AG09319 (cell line): ENCODE data around the gene NOBOX.
A peak's percentile ranks its signal among the peaks of the same experiment; 100 is the strongest.

Experiments used
- DNase-seq: peaks from one replicate; pipeline ENCODE4 v3.0.0-alpha.2; 2010; ENCODE audit warnings: low read depth; ENCODE audit errors: extremely low read depth
- TF ChIP-seq, protein P1 (sequence below): IDR thresholded peaks from 2 replicates; pipeline ENCODE4 v1.5.1; 2011; ENCODE audit warnings: low read depth, mild to moderate bottlenecking, inconsistent platforms, low read length, moderate library complexity

The NOBOX gene

DNA sequence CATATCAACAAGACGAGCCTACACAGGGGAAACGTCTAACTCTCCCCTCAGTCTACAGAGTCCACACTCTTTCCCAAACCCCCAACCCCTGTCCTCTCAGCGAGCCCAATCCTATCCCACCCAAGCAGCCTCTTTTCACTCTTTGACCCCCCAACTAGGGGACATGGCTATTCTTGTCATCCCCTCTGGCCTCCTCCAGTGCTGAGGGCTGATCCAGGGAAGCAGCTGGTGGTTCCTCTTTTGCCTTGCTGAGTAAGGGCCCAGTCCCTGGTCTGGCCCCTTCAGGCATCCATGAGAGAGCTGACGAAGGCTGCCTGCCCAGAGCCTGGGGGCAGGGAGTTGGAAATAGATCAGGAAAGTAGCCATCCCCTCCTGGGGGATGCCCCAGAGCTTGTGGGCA, 6.4 kb downstream of the NOBOX start:
- TF ChIP-seq, protein P1, sequence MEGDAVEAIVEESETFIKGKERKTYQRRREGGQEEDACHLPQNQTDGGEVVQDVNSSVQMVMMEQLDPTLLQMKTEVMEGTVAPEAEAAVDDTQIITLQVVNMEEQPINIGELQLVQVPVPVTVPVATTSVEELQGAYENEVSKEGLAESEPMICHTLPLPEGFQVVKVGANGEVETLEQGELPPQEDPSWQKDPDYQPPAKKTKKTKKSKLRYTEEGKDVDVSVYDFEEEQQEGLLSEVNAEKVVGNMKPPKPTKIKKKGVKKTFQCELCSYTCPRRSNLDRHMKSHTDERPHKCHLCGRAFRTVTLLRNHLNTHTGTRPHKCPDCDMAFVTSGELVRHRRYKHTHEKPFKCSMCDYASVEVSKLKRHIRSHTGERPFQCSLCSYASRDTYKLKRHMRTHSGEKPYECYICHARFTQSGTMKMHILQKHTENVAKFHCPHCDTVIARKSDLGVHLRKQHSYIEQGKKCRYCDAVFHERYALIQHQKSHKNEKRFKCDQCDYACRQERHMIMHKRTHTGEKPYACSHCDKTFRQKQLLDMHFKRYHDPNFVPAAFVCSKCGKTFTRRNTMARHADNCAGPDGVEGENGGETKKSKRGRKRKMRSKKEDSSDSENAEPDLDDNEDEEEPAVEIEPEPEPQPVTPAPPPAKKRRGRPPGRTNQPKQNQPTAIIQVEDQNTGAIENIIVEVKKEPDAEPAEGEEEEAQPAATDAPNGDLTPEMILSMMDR, result no peak
- DNase-seq, result no peak

DNA sequence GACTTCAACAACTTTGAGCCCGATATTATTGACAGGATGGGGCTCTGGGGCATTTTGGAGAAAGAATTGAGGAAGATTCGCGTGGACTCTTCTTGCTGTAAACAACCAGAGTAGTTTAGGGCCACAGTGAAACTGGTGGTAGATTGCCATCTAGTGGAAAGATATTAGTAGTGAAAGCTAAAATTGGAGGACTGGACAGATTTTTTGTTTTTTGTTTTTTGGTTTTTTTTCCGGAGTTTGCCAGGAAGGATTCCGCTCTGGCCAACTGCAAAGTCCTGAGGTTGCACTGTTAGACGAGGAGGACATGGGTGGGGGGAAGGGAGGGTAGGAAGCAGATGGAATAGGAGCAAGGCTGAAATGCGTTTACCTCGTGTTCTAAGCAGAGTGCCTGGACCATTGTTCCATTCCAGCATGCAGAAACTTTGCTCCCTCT, 11.7 kb downstream of the NOBOX start:
- DNase-seq, result peak; percentile 22

DNA sequence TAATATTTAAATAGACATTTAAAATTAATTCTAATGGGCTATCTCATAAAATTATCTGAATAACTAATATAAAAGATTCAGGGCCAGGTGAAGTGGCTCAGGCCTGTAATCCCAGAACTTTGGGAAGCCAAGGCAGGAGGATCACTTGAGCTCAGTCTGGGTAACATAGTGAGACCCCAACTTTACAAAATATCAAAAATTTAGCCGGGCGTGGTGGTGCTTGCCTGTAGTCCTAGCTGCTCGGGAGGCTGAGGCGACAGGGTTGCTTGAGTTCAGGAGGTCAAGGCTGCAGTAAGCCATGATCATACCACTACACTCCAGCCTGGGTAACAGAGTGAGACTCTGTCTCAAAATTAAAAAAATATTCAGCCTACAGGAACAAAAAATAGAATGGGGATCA, 12.5 kb downstream of the NOBOX start:
- TF ChIP-seq, protein P1, result no peak
- no peak for DNase-seq

More for the DNA sequence above, 11.7 kb downstream of the NOBOX start:
- TF ChIP-seq, protein P1, result peak; percentile 65

DNA sequence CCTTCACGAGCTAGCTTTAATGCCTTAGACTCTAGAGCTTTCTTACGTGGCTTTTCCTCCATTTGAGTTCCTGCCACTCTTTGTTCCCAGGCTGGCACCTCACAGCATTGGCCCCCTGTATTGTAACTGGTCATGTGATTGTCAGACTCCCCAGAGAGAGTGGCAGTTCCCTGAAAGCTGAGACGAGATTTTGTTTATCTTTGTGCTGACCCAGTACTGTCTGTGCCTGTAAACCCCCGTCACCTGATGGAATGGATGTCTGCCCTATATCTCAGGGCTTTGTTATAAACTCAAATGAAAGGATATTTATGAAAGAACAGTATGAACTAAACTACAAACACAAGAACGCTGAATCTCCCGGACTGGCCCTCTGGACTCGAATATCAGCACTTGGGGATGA, 13.0 kb downstream of the NOBOX start:
- DNase-seq, result no peak
- TF ChIP-seq, protein P1, result no peak

DNA sequence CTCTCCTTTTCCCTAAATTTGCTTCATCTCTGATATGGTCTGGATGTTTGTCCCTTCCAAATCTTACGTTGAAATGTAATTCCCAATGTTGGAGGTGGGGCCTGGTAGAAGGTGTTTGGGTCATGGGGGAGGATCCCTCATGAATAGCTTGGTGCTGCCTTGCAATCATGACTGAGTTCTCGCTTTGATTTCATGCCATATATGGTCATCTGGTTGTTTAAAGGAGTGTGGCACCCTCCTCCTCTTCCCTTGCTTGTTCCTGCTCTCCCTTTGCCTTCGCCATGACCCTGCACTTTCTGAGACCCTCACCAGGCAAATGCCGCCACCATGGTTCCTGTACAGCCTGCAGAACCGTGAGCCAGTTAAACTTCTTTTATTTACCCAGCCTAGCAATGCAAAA, 14.5 kb downstream of the NOBOX start:
- no peak for DNase-seq
- TF ChIP-seq, protein P1, result no peak

DNA sequence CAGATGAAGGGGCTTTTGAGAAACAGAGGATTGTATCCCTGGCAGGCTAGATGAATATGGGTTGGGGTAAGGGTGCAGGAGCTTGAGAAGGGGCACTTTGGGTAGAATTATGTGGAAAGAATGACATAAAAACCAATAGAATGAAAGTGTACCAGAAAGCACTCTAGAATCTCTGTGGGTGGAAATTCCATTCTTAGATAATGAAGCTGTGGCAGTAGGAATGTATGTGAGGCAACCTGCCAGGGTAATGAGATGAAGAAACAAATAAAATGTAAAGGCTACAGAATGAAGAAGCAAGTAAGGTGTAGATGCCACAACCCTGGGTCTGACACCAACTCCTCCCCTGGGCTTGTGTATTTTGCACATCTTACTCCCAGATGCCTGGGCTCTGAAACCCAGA, 16.8 kb downstream of the NOBOX start:
- TF ChIP-seq, protein P1, result no peak
- no peak for DNase-seq

DNA sequence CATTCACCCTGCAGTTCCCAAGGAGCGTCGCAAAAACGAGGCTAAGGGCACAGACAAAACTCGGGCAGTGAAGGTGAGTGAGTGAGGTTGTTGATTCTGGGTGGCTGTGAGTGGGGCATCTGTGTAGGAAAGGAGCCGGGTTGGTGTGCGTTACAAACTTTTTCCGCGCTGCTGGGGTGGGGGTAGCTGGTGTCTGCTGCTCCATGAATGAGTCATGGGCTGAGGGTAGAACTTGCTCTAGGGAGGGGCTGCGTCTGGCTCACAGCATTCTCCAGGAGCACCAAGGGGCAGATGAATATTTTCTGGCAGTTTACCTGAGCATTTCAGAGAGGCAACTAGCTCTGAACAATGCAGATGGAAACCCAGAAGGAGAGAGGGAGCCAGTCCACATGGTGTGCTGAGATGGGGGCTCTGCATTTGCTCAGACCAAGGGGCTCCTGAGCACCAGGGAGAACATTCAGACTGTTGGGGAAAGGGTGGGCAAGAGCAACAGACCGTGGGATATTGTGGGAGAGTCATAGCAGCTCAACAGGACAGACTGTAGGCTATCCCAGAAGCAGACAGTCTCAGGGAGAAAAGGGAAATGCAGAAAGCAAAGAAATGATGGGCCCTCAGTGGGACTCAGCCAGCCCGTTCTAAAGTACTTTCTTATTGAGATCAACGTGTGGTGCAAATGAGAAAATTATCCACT, 18.8 kb downstream of the NOBOX start:
- no peak for DNase-seq
- TF ChIP-seq, protein P1, result no peak
